Trophoblast cell (in vitro differentiated cells and primary cell): ENCODE results near the gene DZIP1L.
"Not testable (repeated sequence)": the region's sequence is repeated elsewhere in the genome, so short reads cannot be mapped to it uniquely, and the experiment has no call there.

Experiments used
- DNase-seq, 2 donors: peaks; one replicate each; pipeline ENCODE4 v3.0.0-alpha.2; 2016
- H2AFZ ChIP-seq: 2 replicates; pipeline ENCODE4 v1.6.1; 2013; ENCODE audit warnings: low read length, moderate library complexity, mild to moderate bottlenecking; ENCODE audit not compliant: insufficient read depth, poor library complexity
- H2AK5ac ChIP-seq: 2 replicates; pipeline ENCODE4 v1.6.1; 2013; ENCODE audit warnings: mild to moderate bottlenecking, low read length
- H2BK120ac ChIP-seq: 2 replicates; pipeline ENCODE4 v1.6.1; 2013; ENCODE audit warnings: low read length, mild to moderate bottlenecking, moderate library complexity; ENCODE audit not compliant: insufficient read depth, poor library complexity
- H2BK12ac ChIP-seq: 2 replicates; pipeline ENCODE4 v1.6.1; 2013; ENCODE audit warnings: mild to moderate bottlenecking, low read length, moderate library complexity
- H2BK5ac ChIP-seq: 2 replicates; pipeline ENCODE4 v1.6.1; 2013; ENCODE audit warnings: low read length, low read depth, moderate library complexity, mild to moderate bottlenecking; ENCODE audit not compliant: poor library complexity
- H3K14ac ChIP-seq: 2 replicates; pipeline ENCODE4 v1.6.1; 2013; ENCODE audit warnings: mild to moderate bottlenecking, low read length
- H3K18ac ChIP-seq: 2 replicates; pipeline ENCODE4 v1.6.1; 2013; ENCODE audit warnings: mild to moderate bottlenecking, low read length
- H3K23ac ChIP-seq: 2 replicates; pipeline ENCODE4 v1.6.1; 2013; ENCODE audit warnings: low read length
- H3K27ac ChIP-seq: 2 replicates; pipeline ENCODE4 v1.5.1; 2013; ENCODE audit warnings: low read depth, mild to moderate bottlenecking, inconsistent platforms, low read length, moderate library complexity
- H3K27me3 ChIP-seq: 2 replicates; pipeline ENCODE4 v1.6.1; 2013; ENCODE audit warnings: inconsistent platforms, mild to moderate bottlenecking, low read length, moderate library complexity; ENCODE audit not compliant: insufficient read depth
- H3K36me3 ChIP-seq, 2 experiments: 1 replicate in 1 of 2; 2 replicates in 1 of 2; pipeline ENCODE4 v1.6.1; 2013; ENCODE audit warnings: low read length in 2 of 2, mild to moderate bottlenecking in 2 of 2, moderate library complexity in 1 of 2; ENCODE audit not compliant: insufficient read depth in 2 of 2, control insufficient read depth in 1 of 2
- H3K4ac ChIP-seq: 2 replicates; pipeline ENCODE4 v1.6.1; 2013; ENCODE audit warnings: low read depth, mild to moderate bottlenecking, low read length, moderate library complexity
- H3K4me1 ChIP-seq, 2 experiments: 1 replicate in 1 of 2; 2 replicates in 1 of 2; pipeline ENCODE4 v1.6.1; 2013; ENCODE audit warnings: low read length in 2 of 2, mild to moderate bottlenecking in 2 of 2, moderate library complexity in 1 of 2; ENCODE audit not compliant: insufficient read depth in 2 of 2, control insufficient read depth in 1 of 2
- H3K4me2 ChIP-seq: 2 replicates; pipeline ENCODE4 v1.6.1; 2013; ENCODE audit warnings: inconsistent platforms, mild to moderate bottlenecking, low read length, moderate library complexity
- H3K4me3 ChIP-seq: 2 replicates; pipeline ENCODE4 v1.5.1; 2013; ENCODE audit warnings: mild to moderate bottlenecking, low read depth, low read length, inconsistent platforms
- H3K79me1 ChIP-seq: one replicate; pipeline ENCODE4 v1.6.1; 2013; ENCODE audit warnings: low read length
- H3K79me2 ChIP-seq: 2 replicates; pipeline ENCODE4 v1.6.1; 2013; ENCODE audit warnings: low read length, mild to moderate bottlenecking; ENCODE audit not compliant: control insufficient read depth, insufficient read depth, poor library complexity
- H3K9ac ChIP-seq: 2 replicates; pipeline ENCODE4 v1.6.1; 2013; ENCODE audit warnings: mild to moderate bottlenecking, low read length
- H3K9me3 ChIP-seq: 2 replicates; pipeline ENCODE4 v1.6.1; 2013; ENCODE audit warnings: low read depth, mild to moderate bottlenecking, control low read depth, inconsistent platforms, low read length; ENCODE audit not compliant: insufficient read depth
- H4K12ac ChIP-seq: 2 replicates; pipeline ENCODE4 v1.6.1; 2013; ENCODE audit warnings: low read depth, mild to moderate bottlenecking, low read length, moderate library complexity
- H4K8ac ChIP-seq: 2 replicates; pipeline ENCODE4 v1.6.1; 2013; ENCODE audit warnings: low read depth, mild to moderate bottlenecking, low read length, moderate library complexity
- H4K91ac ChIP-seq: one replicate; pipeline ENCODE4 v1.6.1; 2013; ENCODE audit warnings: low read depth, mild to moderate bottlenecking, low read length, moderate library complexity
- WGBS: extraction: QIAGEN DNeasy Blood & Tissue Kit; methylation state at CpG from one replicate; pipeline ENCODE4 v1.1.7; 2013; ENCODE audit warnings: missing lambda C conversion rate; ENCODE audit not compliant: insufficient read length, insufficient coverage; ENCODE audit errors: extremely low coverage; 5-methylcytosine and 5-hydroxymethylcytosine counted together

Gene DZIP1L

GRCh38 chr3:138148503-138148902 is 33.1 kb upstream of the DZIP1L start:
- Histone ChIP-seq H3K4me2 (no peak overlapping the region), H3K4me1 (no peaks in the 10 kb centered on the region), H3K79me2 (no peaks in the 10 kb centered on the region), H4K8ac (no peak overlapping the region), H2AFZ (no peak overlapping the region), H3K14ac (no peak overlapping the region), H4K12ac (no peak overlapping the region), H3K79me1 (no peaks in the 10 kb centered on the region), H3K4me3 (no peak overlapping the region), H3K23ac (no peak overlapping the region), H4K91ac (no peak overlapping the region), H3K9me3 (no peaks in the 10 kb centered on the region), H3K27me3 (no peaks in the 10 kb centered on the region), H2BK5ac (no peak overlapping the region), H3K27ac (no peak overlapping the region), H3K4ac (no peak overlapping the region), H2BK120ac (no peak overlapping the region), H3K36me3 (no peaks in the 10 kb centered on the region), H2BK12ac (no peak overlapping the region), H3K9ac (no peak overlapping the region), H3K18ac (no peak overlapping the region), H2AK5ac (no peak overlapping the region)
- DNase-seq, result no peak
- no CpG with 5 or more reads among the region's 4 CpGs for WGBS

GRCh38 chr3:138142181-138142580 is 26.8 kb upstream of the DZIP1L start:
- no CpG with 5 or more reads among the region's 3 CpGs for WGBS
- not testable (repeated sequence) for H3K9me3 ChIP-seq, H3K79me1 ChIP-seq, H3K9ac ChIP-seq, H4K91ac ChIP-seq, H2AFZ ChIP-seq, H2BK12ac ChIP-seq, H3K27me3 ChIP-seq, H3K27ac ChIP-seq, H3K14ac ChIP-seq, H3K4me3 ChIP-seq, H3K23ac ChIP-seq, H4K8ac ChIP-seq, H3K18ac ChIP-seq, H3K4ac ChIP-seq, H3K79me2 ChIP-seq, DNase-seq, H3K36me3 ChIP-seq, H4K12ac ChIP-seq, H2BK5ac ChIP-seq, H3K4me1 ChIP-seq, H3K4me2 ChIP-seq, H2BK120ac ChIP-seq, H2AK5ac ChIP-seq

GRCh38 chr3:138140940-138141339 is 25.5 kb upstream of the DZIP1L start:
- Histone ChIP-seq H3K4me2 (peak overlapping the region; percentile 42), H4K12ac (no peak overlapping the region), H2BK5ac (no peak overlapping the region), H3K79me2 (no peaks in the 10 kb centered on the region), H3K36me3 (no peaks in the 10 kb centered on the region), H3K9ac (no peak overlapping the region), H3K79me1 (peaks cover 3% of the 10 kb centered on the region), H3K9me3 (no peaks in the 10 kb centered on the region), H4K8ac (no peak overlapping the region), H3K27me3 (no peaks in the 10 kb centered on the region), H3K23ac (no peak overlapping the region), H4K91ac (no peak overlapping the region), H3K4ac (no peak overlapping the region), H3K4me1 (peaks cover 3 to 5% of the 10 kb centered on the region in 2 experiments), H2BK120ac (no peak overlapping the region), H2AFZ (no peak overlapping the region), H2AK5ac (no peak overlapping the region), H3K27ac (peak overlapping the region; percentile 66), H3K14ac (no peak overlapping the region), H3K18ac (no peak overlapping the region), H2BK12ac (no peak overlapping the region), H3K4me3 (no peak overlapping the region)
- no peak for DNase-seq

- no peak overlapping the region for H3K4me3 ChIP-seq
- H3K18ac ChIP-seq, result no peak overlapping the region
- WGBS, result no CpG with 5 or more reads among the region's 2 CpGs
- no peak overlapping the region for H3K14ac ChIP-seq
- H3K79me1 ChIP-seq, result peaks cover 3% of the 10 kb centered on the region
- no peak overlapping the region for H2AFZ ChIP-seq
- H4K91ac ChIP-seq, result no peak overlapping the region
- no peaks in the 10 kb centered on the region for H3K79me2 ChIP-seq
- H3K4ac ChIP-seq, result no peak overlapping the region
- no peak overlapping the region for H4K12ac ChIP-seq
- no peak overlapping the region for H3K4me2 ChIP-seq
- H2AK5ac ChIP-seq, result no peak overlapping the region
- no peak overlapping the region for H3K23ac ChIP-seq
- DNase-seq, result no peak
- no peak overlapping the region for H2BK120ac ChIP-seq
- H3K4me1 ChIP-seq, result peaks cover 3 to 5% of the 10 kb centered on the region in 2 experiments
- H4K8ac ChIP-seq, result no peak overlapping the region
- H3K27me3 ChIP-seq, result no peaks in the 10 kb centered on the region
- H2BK5ac ChIP-seq, result no peak overlapping the region
- no peak overlapping the region for H3K9ac ChIP-seq
- H3K27ac ChIP-seq, result no peak overlapping the region
- no peaks in the 10 kb centered on the region for H3K36me3 ChIP-seq
- no peaks in the 10 kb centered on the region for H3K9me3 ChIP-seq
- no peak overlapping the region for H2BK12ac ChIP-seq
These were observed 24.3 kb upstream of the DZIP1L start for GRCh38 chr3:138139691-138140090.
